Ectodermal cell (in vitro differentiated cells): ENCODE measurements around the gene PRR36.
"Not testable (repeated sequence)": the region's sequence is repeated elsewhere in the genome, so short reads cannot be mapped to it uniquely, and the experiment has no call there.

Experiments
- H3K27ac ChIP-seq: 2 replicates; pipeline ENCODE4 v1.7.0; 2013; ENCODE audit warnings: mild to moderate bottlenecking, low read depth, low read length; ENCODE audit not compliant: insufficient read depth, poor library complexity, severe bottlenecking
- H3K27me3 ChIP-seq: 2 replicates; pipeline ENCODE4 v1.7.0; 2013; ENCODE audit warnings: mild to moderate bottlenecking, low read length; ENCODE audit not compliant: insufficient read depth, control insufficient read depth, poor library complexity, severe bottlenecking
- H3K36me3 ChIP-seq: one replicate; pipeline ENCODE4 v1.7.0; 2013; ENCODE audit warnings: low read length; ENCODE audit not compliant: control insufficient read depth, insufficient read depth
- H3K4me1 ChIP-seq: one replicate; pipeline ENCODE4 v1.7.0; 2013; ENCODE audit warnings: low read length; ENCODE audit not compliant: control insufficient read depth, insufficient read depth
- H3K4me3 ChIP-seq: 2 replicates; pipeline ENCODE4 v1.7.0; 2013; ENCODE audit warnings: low read depth, low read length, control low read depth; ENCODE audit not compliant: insufficient read depth
- H3K9me3 ChIP-seq: 2 replicates; pipeline ENCODE4 v1.7.0; 2013; ENCODE audit warnings: mild to moderate bottlenecking, low read length, moderate library complexity; ENCODE audit not compliant: control insufficient read depth
- WGBS, 2 experiments: methylation state at CpG; one replicate each; pipeline ENCODE4 v1.1.7; 2013; ENCODE audit warnings: missing lambda C conversion rate in 2 of 2; 5-methylcytosine and 5-hydroxymethylcytosine counted together

PRR36 gene

DNA sequence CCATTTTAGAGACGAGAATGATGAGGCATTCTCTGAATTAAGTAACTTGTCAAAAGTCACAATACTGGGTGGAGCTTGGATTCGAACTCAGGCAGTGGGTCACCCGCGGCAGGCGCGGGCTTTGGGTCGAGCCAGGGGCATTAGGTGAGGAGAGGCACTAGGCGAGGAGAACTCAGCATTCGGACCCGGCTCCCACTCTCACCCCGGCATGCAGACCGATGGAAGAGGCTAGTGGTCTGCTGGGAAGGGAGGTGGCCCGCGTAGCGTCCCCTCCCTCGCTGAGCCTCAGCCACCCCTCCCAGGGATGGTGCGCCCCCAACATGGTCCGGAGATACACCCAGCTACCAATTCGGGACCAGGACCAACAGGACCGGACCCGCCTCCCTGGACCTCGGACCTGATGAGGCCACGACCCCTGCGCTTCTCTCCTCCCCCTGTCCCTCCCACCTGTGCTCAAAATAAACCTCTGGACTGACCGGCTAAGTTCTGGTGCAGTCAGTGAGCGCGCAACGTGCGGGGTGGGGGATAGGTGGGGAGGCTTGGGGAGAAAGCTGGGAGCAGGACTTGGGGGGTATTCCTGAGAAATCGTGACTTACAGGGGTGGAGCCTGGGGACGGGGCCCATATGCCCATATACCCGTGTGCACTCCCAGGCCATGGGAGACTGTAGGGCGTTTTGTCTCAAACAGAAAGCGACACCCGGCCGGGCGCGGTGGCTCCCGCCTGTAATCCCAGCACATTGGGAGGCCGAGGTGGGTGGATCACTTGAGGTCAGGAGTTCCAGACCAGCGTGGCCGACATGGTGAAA, 44.6 kb upstream of the PRR36 start:
- peaks cover 8% of the 10 kb centered on the region for H3K36me3 ChIP-seq
- peaks cover 31% of the 10 kb centered on the region for H3K4me1 ChIP-seq
- no peak overlapping the region for H3K4me3 ChIP-seq
- 91% methylated on average over 42 of the region's 42 CpGs for WGBS, 2 experiments
- H3K27ac ChIP-seq, result no peak overlapping the region
- no peaks in the 10 kb centered on the region for H3K9me3 ChIP-seq
- peaks cover 60% of the 10 kb centered on the region for H3K27me3 ChIP-seq

DNA sequence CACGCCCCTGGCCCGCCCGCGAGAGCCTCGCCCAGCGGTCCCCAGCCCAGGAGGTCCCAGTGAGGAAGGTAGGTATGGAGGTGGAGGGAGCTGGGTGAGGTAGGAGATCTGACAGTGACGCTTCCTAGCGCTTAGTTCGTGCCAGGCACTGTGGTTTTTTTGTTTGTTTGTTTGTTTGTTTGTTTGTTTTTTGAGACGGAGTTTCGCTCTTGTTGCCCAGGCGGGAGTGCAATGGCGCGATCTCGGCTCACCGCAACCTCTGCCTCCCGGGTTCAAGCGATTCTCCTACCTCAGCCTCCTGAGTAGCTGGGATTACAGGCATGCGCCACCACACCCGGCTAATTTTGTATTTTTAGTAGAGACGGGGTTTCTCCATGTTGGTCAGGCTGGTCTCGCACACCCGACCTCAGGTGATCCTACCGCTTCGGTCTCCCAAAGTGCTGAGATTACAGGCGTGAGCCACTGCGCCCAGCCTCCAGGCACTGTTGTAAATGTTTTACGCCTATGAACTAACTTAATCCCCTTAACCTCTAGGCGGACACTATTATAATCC, 43.9 kb upstream of the PRR36 start:
- H3K4me3 ChIP-seq, result peak overlapping the region; percentile 36
- H3K9me3 ChIP-seq, H3K27ac ChIP-seq, H3K36me3 ChIP-seq: not testable (repeated sequence)
- 43 to 45% methylated on average over 28 to 29 of the region's 29 CpGs for WGBS, 2 experiments
- H3K27me3 ChIP-seq, result peaks cover 60% of the 10 kb centered on the region
- H3K4me1 ChIP-seq, result peaks cover 31% of the 10 kb centered on the region

DNA sequence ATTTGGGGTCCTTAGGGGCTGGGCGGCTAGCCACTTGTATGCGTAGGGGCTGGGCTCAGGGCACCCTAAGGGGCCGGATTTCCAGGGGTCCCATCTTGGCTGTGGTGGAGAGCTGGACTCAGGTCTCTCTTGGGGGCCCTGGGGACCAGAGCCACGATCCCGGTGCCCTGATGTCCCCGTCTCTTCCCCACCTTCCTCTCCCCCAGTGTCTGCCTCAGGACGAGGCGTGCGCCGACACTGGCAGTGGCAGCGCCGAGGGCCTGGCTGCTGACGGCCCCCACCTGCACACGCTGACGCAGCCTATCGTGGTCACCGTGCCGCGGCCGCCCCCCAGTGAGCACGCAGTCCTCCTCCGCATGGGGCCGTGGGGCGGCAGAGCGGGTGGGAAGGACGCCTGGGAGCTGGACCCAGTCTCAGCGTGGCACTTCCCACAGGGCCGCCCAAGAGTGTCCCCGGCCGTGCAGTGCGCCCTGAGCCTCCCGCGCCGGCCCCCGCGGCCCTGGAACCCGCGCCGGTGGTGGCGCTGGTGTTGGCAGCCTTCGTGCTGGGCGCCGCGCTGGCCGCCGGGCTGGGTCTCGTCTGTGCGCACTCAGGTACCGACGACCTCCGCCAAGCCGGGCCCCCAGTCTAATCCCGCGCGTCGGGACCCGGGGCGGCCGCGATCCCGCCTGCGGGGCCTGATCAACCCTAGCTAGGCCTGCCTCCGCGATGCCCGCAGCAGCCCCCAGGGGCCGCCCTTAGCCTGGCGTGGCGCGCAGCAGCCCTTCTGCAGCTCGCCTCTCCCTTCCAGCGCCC, 43.3 kb upstream of the PRR36 start:
- Histone ChIP-seq H3K27ac (no peak overlapping the region), H3K4me3 (peak overlapping the region; percentile 36), H3K9me3 (no peaks in the 10 kb centered on the region), H3K36me3 (peaks cover 3% of the 10 kb centered on the region), H3K27me3 (peaks cover 60% of the 10 kb centered on the region), H3K4me1 (peaks cover 31% of the 10 kb centered on the region)
- 2 to 3% methylated on average over 71 of the region's 71 CpGs for WGBS, 2 experiments

DNA sequence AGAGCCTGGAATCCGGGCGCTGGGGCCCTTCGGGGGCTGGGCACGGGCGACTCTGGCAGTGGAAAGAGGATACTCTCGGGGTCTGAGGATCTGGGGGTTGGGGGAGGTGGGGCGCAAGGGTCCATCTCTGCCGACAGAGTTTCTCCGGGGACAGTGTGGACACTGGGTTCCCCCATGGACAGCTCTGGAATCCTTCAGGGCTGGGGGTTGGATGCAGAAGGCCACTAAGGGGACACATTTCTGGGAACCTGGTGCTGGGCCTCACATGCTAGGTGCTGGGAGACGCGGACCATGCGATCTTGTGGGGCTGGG, 42.7 kb upstream of the PRR36 start:
- H3K4me3 ChIP-seq, result peak overlapping the region; percentile 36
- no peaks in the 10 kb centered on the region for H3K36me3 ChIP-seq
- H3K9me3 ChIP-seq, result no peaks in the 10 kb centered on the region
- H3K27ac ChIP-seq, result no peak overlapping the region
- 4 to 6% methylated on average over 12 of the region's 12 CpGs for WGBS, 2 experiments
- peaks cover 60% of the 10 kb centered on the region for H3K27me3 ChIP-seq
- peaks cover 31% of the 10 kb centered on the region for H3K4me1 ChIP-seq

DNA sequence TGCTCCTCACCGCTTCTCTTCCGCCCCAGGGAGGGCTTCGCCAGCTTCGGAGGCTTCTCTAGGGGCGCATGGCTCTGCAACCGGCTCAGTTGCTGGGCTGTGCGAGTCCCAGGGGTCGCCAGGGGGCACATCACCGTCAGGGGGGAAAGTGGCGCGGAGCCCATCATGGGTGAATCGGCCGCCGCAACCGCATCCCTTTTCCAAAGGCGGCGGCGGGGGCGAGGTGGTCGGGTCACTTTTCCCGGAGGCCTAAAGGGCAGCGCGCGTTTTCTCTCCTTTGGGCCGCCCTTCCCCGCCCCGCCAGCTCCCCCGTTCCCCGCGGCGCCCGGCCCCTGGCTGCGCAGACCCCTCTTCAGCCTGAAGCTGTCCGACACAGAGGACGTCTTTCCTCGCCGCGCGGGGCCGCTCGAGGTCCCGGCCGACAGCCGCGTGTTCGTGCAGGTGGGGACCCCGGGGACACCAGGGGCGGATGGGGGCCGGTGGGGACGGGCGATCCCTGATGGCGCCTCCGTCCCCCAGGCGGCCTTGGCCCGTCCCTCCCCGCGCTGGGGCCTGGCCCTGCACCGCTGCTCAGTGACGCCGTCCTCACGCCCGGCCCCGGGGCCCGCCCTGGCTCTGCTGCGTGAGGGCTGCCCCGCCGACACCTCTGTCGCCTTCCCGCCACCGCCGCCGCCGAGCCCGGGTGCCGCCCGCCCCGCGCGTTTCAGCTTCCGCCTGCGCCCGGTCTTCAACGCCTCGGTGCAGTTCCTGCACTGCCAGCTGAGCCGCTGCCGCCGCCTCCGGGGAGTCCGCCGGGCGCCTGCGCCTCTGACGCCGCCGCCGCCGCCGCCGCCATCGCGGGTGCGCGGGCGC, 42.1 kb upstream of the PRR36 start:
- no peaks in the 10 kb centered on the region for H3K36me3 ChIP-seq
- peaks cover 27% of the 10 kb centered on the region for H3K4me1 ChIP-seq
- peaks cover 60% of the 10 kb centered on the region for H3K27me3 ChIP-seq
- 1 to 2% methylated on average over 104 of the region's 104 CpGs for WGBS, 2 experiments
- no peak overlapping the region for H3K27ac ChIP-seq
- peak overlapping the region; percentile 36 for H3K4me3 ChIP-seq
- H3K9me3 ChIP-seq, result no peaks in the 10 kb centered on the region

DNA sequence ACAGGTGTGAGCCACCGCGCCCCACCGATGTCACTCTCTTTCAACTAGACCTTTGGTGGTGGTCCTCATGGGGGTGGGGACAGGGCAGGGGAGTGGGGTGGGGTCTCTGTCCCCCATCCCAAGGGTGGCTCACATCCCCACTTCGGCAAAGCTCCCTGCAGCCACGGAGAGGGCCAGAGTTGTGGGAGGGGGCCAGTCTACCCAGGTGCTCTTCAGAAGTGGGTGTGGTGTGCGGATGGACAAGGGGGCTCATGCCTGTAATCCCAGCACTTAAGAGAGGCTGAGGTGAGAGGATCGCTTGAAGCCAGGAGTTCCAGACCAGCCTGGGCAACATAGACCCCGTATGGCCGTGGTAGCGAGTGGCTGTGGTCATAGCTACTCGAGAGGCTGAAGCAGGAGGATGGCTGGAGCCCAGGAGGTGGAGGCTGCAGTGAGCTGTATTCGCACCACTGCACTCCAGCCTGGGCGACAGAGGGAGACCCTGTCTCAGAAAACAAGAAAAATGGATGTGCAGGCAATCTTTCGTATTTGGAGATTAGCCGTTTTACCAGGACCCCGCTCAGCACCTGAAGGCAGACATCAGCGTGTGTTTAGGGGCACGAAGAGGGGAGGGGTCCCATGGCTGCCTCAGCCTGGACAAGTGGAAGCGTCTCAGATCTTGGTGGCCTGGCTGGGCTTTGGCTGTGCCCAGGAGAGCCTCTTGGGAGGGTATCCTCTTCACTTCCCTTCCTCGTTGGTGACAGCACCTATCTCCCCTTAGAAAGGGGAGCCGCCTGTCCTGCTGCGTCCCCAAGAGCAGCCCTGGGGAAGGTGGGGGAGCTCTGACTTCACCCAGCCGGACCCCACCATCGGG, 41.3 kb upstream of the PRR36 start:
- Histone ChIP-seq H3K27ac (no peak overlapping the region), H3K4me3 (no peak overlapping the region), H3K36me3 (peaks cover 5% of the 10 kb centered on the region), H3K27me3 (peaks cover 60% of the 10 kb centered on the region), H3K9me3 (no peaks in the 10 kb centered on the region), H3K4me1 (peaks cover 22% of the 10 kb centered on the region)
- 68% methylated on average over 24 of the region's 24 CpGs for WGBS, 2 experiments

DNA sequence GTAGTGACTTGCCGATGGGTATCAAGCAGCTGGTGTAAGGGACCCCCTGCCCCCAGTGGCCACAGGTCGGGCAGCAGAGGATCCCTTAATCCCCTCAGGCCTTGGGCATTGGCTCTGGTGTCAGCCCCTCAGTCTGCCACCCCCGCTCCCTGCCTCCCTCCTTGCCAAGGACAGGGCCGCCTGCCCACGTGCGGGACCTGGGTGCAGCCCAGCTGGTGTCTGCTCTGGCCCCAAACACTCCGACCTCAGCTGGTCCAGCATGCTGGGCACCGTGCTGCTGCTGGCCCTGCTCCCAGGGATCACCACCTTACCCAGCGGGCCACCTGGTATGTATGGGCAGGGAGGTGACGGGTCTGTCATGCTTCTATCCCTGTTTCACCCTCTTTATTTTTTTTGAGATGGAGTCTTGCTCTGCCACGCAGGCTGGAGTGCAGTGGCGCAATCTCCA, 40.4 kb upstream of the PRR36 start, which contains the start of gene TGFBR3L:
TSS of gene TGFBR3L (plus strand) at position 233 of the 448 bp plus-strand sequence.
- Histone ChIP-seq H3K27ac (no peak within 1 kb of the TSS), H3K36me3 (peaks cover 10% of the 10 kb centered on the region), H3K4me3 (no peak within 1 kb of the TSS), H3K27me3 (peaks cover 57% of the 10 kb centered on the region), H3K4me1 (peaks cover 19% of the 10 kb centered on the region), H3K9me3 (no peaks in the 10 kb centered on the region)
- 86% methylated on average over 12 of the region's 12 CpGs for WGBS, 2 experiments

DNA sequence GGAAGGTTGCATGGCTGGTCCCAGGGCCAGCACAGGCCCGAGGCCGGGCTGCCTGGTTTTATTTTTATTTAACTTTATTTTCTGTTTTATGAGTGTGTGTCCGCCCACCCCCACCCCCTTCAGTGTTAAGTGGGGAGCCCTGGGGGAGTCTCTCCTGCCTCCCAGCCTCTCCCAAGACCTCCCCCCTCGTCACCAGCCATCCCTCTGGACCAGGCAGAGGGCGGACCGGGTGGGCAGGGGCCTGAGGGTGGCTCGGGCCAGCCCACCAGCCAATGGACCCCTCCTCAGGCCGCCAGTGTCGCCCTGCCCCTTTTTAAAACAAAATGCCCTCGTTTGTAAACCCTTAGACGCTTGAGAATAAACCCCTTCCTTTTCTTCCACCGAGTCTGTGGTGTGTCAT, 39.9 kb upstream of the PRR36 start:
- Histone ChIP-seq H3K27me3 (peaks cover 52% of the 10 kb centered on the region), H3K4me1 (peaks cover 16% of the 10 kb centered on the region), H3K4me3 (no peak overlapping the region), H3K9me3 (no peaks in the 10 kb centered on the region), H3K27ac (no peak overlapping the region), H3K36me3 (peaks cover 10% of the 10 kb centered on the region)
- 80 to 84% methylated on average over 9 to 12 of the region's 12 CpGs for WGBS, 2 experiments

DNA sequence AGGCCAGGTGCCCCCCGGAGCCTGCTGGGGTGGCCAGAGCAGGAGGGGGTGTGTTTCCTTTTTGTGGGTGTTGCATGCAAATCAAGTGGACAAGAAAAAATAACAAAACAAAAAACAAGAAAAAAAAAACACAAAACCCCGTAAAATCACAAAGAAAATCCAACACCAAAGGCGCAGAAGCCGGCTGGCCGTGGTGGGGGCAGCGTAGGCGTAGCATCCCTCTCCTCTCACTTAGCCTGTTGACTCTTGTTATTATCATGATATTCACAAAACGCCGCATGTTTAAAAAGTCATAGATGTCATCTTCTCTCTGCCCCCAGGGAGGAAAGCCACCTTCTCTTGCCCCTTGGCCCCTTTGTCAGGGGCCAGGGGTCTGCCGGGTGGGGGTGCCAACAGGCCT, 39.5 kb upstream of the PRR36 start:
- no peak overlapping the region for H3K27ac ChIP-seq
- peaks cover 10% of the 10 kb centered on the region for H3K36me3 ChIP-seq
- H3K4me3 ChIP-seq, result no peak overlapping the region
- 94 to 95% methylated on average over 10 of the region's 10 CpGs for WGBS, 2 experiments
- no peaks in the 10 kb centered on the region for H3K9me3 ChIP-seq
- peaks cover 16% of the 10 kb centered on the region for H3K4me1 ChIP-seq
- peaks cover 48% of the 10 kb centered on the region for H3K27me3 ChIP-seq
